Left ventricle myocardium superior (tissue), 1 donor: ENCODE data around the gene KIAA0319L. TPM values are rescaled to one million over a fixed set of nuclear protein-coding genes. Genes with fewer than 3 reads are reported as not detected.
"Not testable (repeated sequence)": the region's sequence is repeated elsewhere in the genome, so short reads cannot be mapped to it uniquely, and the experiment has no call there.

Experiments used
- ATAC-seq: fragments of 200-7000 bp; cut with Tn5 transposase; one replicate; pipeline ENCODE4 v1.9.1; 2020; ENCODE audit warnings: mild to moderate bottlenecking, moderate library complexity
- DNase-seq: peaks from one replicate; pipeline ENCODE4 v3.0.0-alpha.2; 2020
- intact Hi-C: fragments of 100-400 bp; cut with micrococcal nuclease; formaldehyde crosslinking; loops from one replicate; pipeline ENCODE4 v1.11.0; 2022
- total RNA-seq: library from RNA; stranded (reverse); fragmentation: NEBNext Ultra II Directional; extraction: Animal tissue kit (Norgen Biotek cat#: 25700); gene quantifications from one replicate; pipeline ENCODE4 v1.2.1, GENCODE V29; 2021
- donor health status: DM: no; HTN: yes; CAD: no; lungs with severe emphysema.

KIAA0319L gene
- total RNA-seq, 1 donor from 2014 or later: 77.9 TPM

GRCh38 chr1:35470977-35471613 is 86.1 kb downstream of the KIAA0319L start:
- DNase-seq: no peak
- ATAC-seq: peak; percentile 50
- intact Hi-C loops: no loop called here

- ATAC-seq: peak; percentile 92
- intact Hi-C loops: loop anchor here (10.0 kb wide), 1 partner anchor 69 kb away; no protein-coding TSS in a partner anchor
- DNase-seq: no peak
Observed at GRCh38 chr1:35466120-35466519, 91.1 kb downstream of the KIAA0319L start.

GRCh38 chr1:35463749-35464148 is 93.5 kb downstream of the KIAA0319L start:
- not testable (repeated sequence) for ATAC-seq, DNase-seq
- intact Hi-C loops: loop anchor here (10.0 kb wide), 1 partner anchor 71 kb away; no protein-coding TSS in a partner anchor

- intact Hi-C loops: loop anchor here (10.0 kb wide), 1 partner anchor 72 kb away; no protein-coding TSS in a partner anchor
- peak; percentile 42 for ATAC-seq
- no peak for DNase-seq
Observed at GRCh38 chr1:35463232-35463631, 94.0 kb downstream of the KIAA0319L start.

GRCh38 chr1:35461966-35462651 is 95.1 kb downstream of the KIAA0319L start:
- DNase-seq: no peak
- intact Hi-C loops: loop anchor here (10.0 kb wide), 1 partner anchor 73 kb away; no protein-coding TSS in a partner anchor
- ATAC-seq: no peak

GRCh38 chr1:35460796-35461195 is 96.4 kb downstream of the KIAA0319L start:
- DNase-seq: no peak
- intact Hi-C loops: loop anchor here (10.0 kb wide), 1 partner anchor 74 kb away; no protein-coding TSS in a partner anchor
- no peak for ATAC-seq

GRCh38 chr1:35454616-35455015 is 102.6 kb downstream of the KIAA0319L start:
- intact Hi-C loops: loop anchor here (5.0 kb wide), 1 partner anchor 103 kb away; the partner anchor contains the start of genes KIAA0319L and NCDN
- ATAC-seq (peak; percentile 7), DNase-seq (no peak)

GRCh38 chr1:35454176-35454575 is 103.0 kb downstream of the KIAA0319L start:
- no peak for DNase-seq
- ATAC-seq: no peak
- intact Hi-C loops: loop anchor here (5.0 kb wide), 1 partner anchor 103 kb away; the partner anchor contains the start of genes KIAA0319L and NCDN

GRCh38 chr1:35453031-35453430 is 104.2 kb downstream of the KIAA0319L start:
- intact Hi-C loops: loop anchor here (5.0 kb wide), 1 partner anchor 104 kb away; the partner anchor contains the start of genes KIAA0319L and NCDN
- ATAC-seq (no peak), DNase-seq (no peak)

GRCh38 chr1:35452106-35452774 is 105.0 kb downstream of the KIAA0319L start:
- ATAC-seq (peak; percentile 82), DNase-seq (peak; percentile 72)
- intact Hi-C loops: loop anchor here (5.0 kb wide), 1 partner anchor 105 kb away; the partner anchor contains the start of genes KIAA0319L and NCDN

GRCh38 chr1:35451125-35451528 is 106.1 kb downstream of the KIAA0319L start:
- DNase-seq (peak; percentile 88), ATAC-seq (peak; percentile 87)
- intact Hi-C loops: loop anchor here (5.0 kb wide), 1 partner anchor 106 kb away; the partner anchor contains the start of genes KIAA0319L and NCDN

- intact Hi-C loops: loop anchor here (5.0 kb wide), 1 partner anchor 108 kb away; the partner anchor contains the start of genes KIAA0319L and NCDN
- DNase-seq (no peak), ATAC-seq (no peak)
Observed at GRCh38 chr1:35449334-35450008, 107.7 kb downstream of the KIAA0319L start.

- ATAC-seq: peak; percentile 19
- no peak for DNase-seq
- intact Hi-C loops: no loop called here
Observed at GRCh38 chr1:35448344-35448801, 108.8 kb downstream of the KIAA0319L start.

GRCh38 chr1:35447278-35447677 is 109.9 kb downstream of the KIAA0319L start:
- ATAC-seq (peak; percentile 8), DNase-seq (no peak)
- intact Hi-C loops: no loop called here

- intact Hi-C loops: no loop called here
Observed at GRCh38 chr1:35444519-35444774, 112.8 kb downstream of the KIAA0319L start.

GRCh38 chr1:35443768-35444518 is 113.3 kb downstream of the KIAA0319L start:
- DNase-seq (no peak), ATAC-seq (no peak)
- intact Hi-C loops: no loop called here

More at GRCh38 chr1:35444519-35444774, 112.8 kb downstream of the KIAA0319L start:
- DNase-seq (no peak), ATAC-seq (no peak)

GRCh38 chr1:35442734-35443133 is 114.5 kb downstream of the KIAA0319L start:
- intact Hi-C loops: no loop called here
- DNase-seq: no peak
- no peak for ATAC-seq

GRCh38 chr1:35441926-35442579 is 115.2 kb downstream of the KIAA0319L start:
- intact Hi-C loops: no loop called here
- DNase-seq (no peak), ATAC-seq (no peak)
